CD4-positive, alpha-beta T cell treated with Interleukin-2 at 100 ng/mL for 4 hours (primary cell): ENCODE measurements around the gene LRP1.
"Not testable (repeated sequence)": the region's sequence is repeated elsewhere in the genome, so short reads cannot be mapped to it uniquely, and the experiment has no call there.

Experiments used
- DNase-seq: peaks from one replicate; pipeline ENCODE4 v3.0.0-alpha.2; 2020; ENCODE audit warnings: low spot score

LRP1 gene

GRCh38 chr12:57112492-57113294 is 15.6 kb upstream of the LRP1 start:
- no peak for DNase-seq

DNA sequence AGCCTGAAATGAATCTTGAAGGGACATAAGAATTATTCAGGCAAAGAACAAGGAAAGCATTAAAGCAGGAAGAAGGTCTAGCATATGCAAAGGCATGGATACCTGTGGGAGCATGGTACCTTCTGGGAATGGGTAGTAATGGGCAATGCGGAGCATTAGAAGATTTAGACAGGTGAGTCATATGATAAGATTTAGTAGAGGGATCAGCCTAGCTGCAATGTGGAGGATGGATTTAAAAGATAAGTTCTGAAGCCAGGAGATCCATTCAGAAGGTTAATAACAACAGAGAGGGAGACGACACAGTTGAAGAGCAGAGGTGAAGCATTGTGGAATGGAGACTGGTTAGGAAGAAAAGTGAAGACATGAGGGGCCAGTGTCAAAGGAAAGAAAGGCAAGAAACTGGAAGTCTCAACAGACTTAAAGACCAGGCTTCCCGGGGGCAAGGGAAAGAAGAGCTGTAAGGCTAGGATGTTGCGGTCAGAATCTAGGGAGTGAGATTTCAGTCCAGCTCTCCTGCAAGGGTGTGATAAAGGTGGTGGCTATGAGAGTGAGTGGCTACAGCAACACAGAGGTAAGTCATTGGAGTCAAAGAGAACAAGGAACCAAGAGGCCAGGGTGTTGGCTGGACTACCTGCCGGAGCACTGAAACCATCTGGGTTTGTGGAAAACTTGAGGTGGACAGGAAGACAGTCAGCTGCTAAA is 11.6 kb upstream of the LRP1 start:
- DNase-seq, result no peak

- no peak for DNase-seq
Measured at GRCh38 chr12:57118711-57119271, 9.5 kb upstream of the LRP1 start.

GRCh38 chr12:57119294-57120085 is 8.8 kb upstream of the LRP1 start:
- DNase-seq, result no peak

- DNase-seq, result not testable (repeated sequence)
Measured at GRCh38 chr12:57120718-57121117, 7.6 kb upstream of the LRP1 start.

DNA sequence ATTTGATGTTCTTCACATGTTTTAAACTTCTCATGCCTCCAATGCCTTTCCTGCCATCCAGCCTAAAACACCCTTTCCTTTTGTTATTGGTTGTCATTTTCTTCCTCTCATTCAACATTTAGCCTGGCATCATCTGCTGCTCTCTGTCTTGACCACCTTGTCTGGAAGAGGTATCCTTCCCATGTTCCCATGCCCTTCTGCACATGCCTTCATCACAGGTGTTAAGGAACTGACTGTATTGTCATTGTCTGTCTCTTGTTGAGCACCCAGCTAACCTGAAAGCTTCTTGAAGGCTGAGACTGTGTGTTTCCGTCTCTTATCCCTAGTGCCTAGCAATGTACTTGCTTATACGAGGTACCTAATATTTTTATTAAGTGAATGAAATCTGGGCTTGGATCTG is 4.5 kb upstream of the LRP1 start:
- DNase-seq, result no peak

- DNase-seq, result peak; percentile 86
Measured at GRCh38 chr12:57124261-57124877, 3.9 kb upstream of the LRP1 start.

- DNase-seq, result no peak
Measured at GRCh38 chr12:57126061-57126460, 2.2 kb upstream of the LRP1 start.

DNA sequence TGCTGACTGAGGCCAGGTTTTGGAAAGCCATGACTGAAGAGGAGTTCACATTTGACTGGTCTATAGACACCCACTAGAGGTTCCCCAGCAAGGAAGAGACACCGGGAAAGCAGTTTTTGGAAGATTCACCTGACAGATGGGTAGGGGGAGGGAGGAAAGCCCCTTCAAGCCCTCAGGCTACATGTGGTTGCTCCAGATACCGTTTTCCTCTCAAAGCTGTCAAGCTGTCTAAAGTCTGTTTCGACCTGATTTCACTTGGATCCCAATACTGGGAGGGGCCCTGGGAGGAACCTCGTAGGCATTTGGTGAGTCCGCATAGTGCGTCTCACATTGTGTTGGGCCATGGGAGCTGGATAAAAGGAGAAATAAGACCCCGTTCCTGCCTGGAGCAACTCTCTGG is 1.7 kb upstream of the LRP1 start:
- DNase-seq, result no peak

GRCh38 chr12:57127101-57127725 is 1.1 kb upstream of the LRP1 start:
- DNase-seq, result peak; percentile 80

GRCh38 chr12:57128519-57129247 is 400 bp downstream of the LRP1 start:
- DNase-seq, result no peak

- no peak for DNase-seq
Measured at GRCh38 chr12:57129321-57129842, 1.1 kb downstream of the LRP1 start.

DNA sequence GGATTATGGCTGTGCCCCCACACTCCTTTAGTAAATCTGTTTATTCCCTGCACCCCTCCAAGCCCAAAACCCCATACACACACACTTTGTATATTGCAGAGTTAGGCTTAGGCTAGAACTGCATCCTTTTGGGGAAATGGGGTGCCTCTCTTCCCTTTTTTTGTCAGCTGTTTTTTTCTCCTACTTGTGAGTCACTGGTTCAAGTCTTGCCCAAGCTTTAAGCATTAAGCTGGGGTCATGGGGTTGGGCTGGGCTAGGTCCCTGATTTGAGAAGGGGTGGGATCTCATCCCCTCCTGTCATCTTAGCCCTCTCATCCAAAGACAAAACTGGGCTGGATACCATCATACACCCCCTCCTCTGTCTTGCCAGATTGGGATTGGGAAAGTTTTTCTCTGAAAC is 1.6 kb downstream of the LRP1 start:
- DNase-seq, result no peak

DNA sequence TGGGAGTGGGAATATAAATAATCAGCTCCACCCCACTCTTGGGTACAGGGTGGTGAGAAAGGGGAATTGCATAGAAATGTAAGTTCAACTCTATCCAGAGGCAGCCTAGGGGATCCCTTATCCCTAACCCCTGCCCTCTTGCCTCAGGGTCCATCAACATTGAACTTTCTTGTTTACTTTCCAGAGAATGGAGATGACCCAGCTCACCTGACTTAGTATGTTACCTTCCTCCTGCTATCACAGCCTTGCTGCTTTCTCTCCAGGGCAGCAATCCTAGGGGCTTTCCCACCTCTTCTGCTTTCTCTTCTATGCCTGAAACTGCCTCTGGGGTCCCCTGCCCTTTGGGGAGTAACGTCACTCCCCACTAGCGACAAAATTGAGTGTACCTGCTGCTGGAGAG is 2.7 kb downstream of the LRP1 start:
- no peak for DNase-seq

GRCh38 chr12:57131896-57132744 is 3.8 kb downstream of the LRP1 start:
- DNase-seq, result no peak

GRCh38 chr12:57133013-57133569 is 4.8 kb downstream of the LRP1 start:
- no peak for DNase-seq

DNA sequence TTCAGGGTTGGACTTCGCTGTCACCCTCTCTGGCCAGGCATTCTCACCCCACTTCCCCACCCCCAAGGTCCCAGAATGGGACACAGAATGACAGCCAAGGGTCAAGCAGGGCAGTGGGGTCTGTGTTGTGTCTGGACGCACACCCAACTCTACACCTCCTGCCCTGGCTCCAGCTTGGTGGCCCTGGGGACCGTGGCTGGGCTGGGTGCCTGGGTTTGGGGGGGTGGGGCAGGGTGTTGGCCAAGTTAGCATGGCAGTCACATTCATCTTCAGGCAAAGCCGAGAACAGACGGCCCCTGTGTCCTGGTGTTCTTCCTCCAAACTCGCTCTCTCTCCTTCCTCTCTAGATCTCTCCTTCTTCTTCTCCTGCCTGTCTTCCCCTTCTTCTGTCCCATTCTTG is 5.6 kb downstream of the LRP1 start:
- no peak for DNase-seq

GRCh38 chr12:57134949-57135348 is 6.7 kb downstream of the LRP1 start:
- no peak for DNase-seq
